H1 (cell line): ENCODE data around the gene MDM4. TPM values are rescaled to one million over a fixed set of nuclear protein-coding genes. Genes with fewer than 3 reads are reported as not detected.

Experiments used
- polyA plus RNA-seq, 7 experiments: library from polyadenylated mRNA; depleted of rRNA in 3 of 7; stranded (reverse) in 5 of 7; unstranded in 2 of 7; fragments of >200 nt in 5 of 7; fragments of 200-250 nt in 2 of 7; gene quantifications; 1 replicate in 5 of 7; 2 replicates in 1 of 7; 4 replicates in 1 of 7; pipeline versions ENCODE4 v1.2.1 to v1.2.3, GENCODE V29; 2011 to 2013; ENCODE audit warnings: missing spikeins in 2 of 7, mixed read lengths in 2 of 7
- small RNA-seq: library from polyadenylated mRNA; stranded (forward); fragments of <200 nt; extraction: miRNeasy Mini kit (QIAGEN cat#:217004); gene quantifications from one replicate; pipeline ENCODE3, GENCODE V24; 2013; ENCODE audit not compliant: insufficient read depth
- total RNA-seq: library from RNA; stranded (reverse); fragmentation: NEBNext Ultra II Directional; extraction: Animal tissue kit (Norgen Biotek cat#: 25700); gene quantifications from 2 replicates; pipeline ENCODE4 v1.2.1, GENCODE V29; 2021

Gene MDM4
- total and polyA plus RNA-seq, 2 of the 8 experiments (the other 6 are each of a cell fraction or from before 2014, with no cell fraction given): 10.8 to 84.9 TPM

Small RNA genes lying within 50 kb of the gene (small RNA-seq; reads per million reads assigned to genes)
- gene RNA5SP74: 309 reads per million, percentile 98 among the genes with 10 or more reads in this experiment

Other genes starting within 250 kb of the MDM4 start
- gene PLEKHA6, start 156.5 kb upstream of the MDM4 start, total RNA-seq: 17.0 and 20.2 TPM in 2 replicates
- gene PLEKHA6, start 156.5 kb upstream of the MDM4 start, polyA plus RNA-seq (2011; rRNA removed): 4.8 and 7.6 TPM in 2 replicates
- gene PPP1R15B, start 104.6 kb upstream of the MDM4 start, total RNA-seq: 70.1 and 72.2 TPM in 2 replicates
- 14.4 and 20.0 TPM in 2 replicates for gene PPP1R15B, start 104.6 kb upstream of the MDM4 start, polyA plus RNA-seq (2011; rRNA removed)
- gene PIK3C2B, start 21.6 kb upstream of the MDM4 start, total RNA-seq: 36.7 and 36.9 TPM in 2 replicates
- gene PIK3C2B, start 21.6 kb upstream of the MDM4 start, polyA plus RNA-seq (2011; rRNA removed): 20.4 and 26.0 TPM in 2 replicates
- 2.3 and 2.5 TPM in 2 replicates for gene LRRN2, start 169.3 kb downstream of the MDM4 start, total RNA-seq
- gene LRRN2, start 169.3 kb downstream of the MDM4 start, polyA plus RNA-seq (2011; rRNA removed): 1.8 and 2.0 TPM in 2 replicates